Sciatic nerve (tissue), 2 donors: ENCODE data around the gene WHRN. TPM values are rescaled to one million over a fixed set of nuclear protein-coding genes. Genes with fewer than 3 reads are reported as not detected.
A peak's percentile ranks its signal among the peaks of the same experiment; 100 is the strongest.

Experiments
- ATAC-seq: fragments of 200-7000 bp; cut with Tn5 transposase; one replicate; pipeline ENCODE4 v1.9.1; 2020; ENCODE audit warnings: mild to moderate bottlenecking, moderate library complexity
- DNase-seq: peaks from one replicate; pipeline ENCODE4 v3.0.0-alpha.2; 2020; ENCODE audit warnings: low spot score
- intact Hi-C: fragments of 100-400 bp; cut with DNase I; formaldehyde crosslinking; loops from one replicate; pipeline ENCODE4 v1.14.2; 2022
- total RNA-seq: library from RNA; stranded (reverse); fragmentation: NEBNext Ultra II Directional; extraction: Animal tissue kit (Norgen Biotek cat#: 25700); gene quantifications from one replicate; pipeline ENCODE4 v1.2.1, GENCODE V29; 2021
- donor health status: DM: no; HTN: no; CAD: no.
- donor health status: DM: no; HTN: no; CAD: no.

Gene WHRN
- total RNA-seq, 1 donor from 2014 or later = 5.3 TPM

DNA sequence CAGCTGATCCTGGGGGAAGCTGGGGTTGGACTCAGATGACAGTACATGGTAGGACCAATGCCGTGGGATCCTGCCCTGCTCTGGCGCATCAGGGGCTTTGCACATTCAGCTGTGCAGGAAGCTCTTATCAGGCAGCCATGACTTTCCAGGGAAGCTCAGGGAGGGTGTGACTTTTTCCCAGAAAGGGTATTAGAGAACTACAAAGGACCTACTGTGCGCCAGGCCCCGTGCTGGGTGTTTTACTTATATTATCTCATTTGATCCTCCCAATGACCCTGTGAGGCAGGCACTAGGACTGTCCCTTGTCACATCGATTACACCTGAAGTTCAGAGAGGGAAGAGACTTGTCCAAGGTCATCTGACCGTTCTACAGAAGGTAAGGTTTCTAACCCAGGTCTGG lies 93.8 kb downstream of the WHRN start:
- ATAC-seq (no peak), DNase-seq (no peak)
- intact Hi-C loops = no loop called here

- no peak for DNase-seq
- intact Hi-C loops = no loop called here
- no peak for ATAC-seq
These were observed 94.4 kb downstream of the WHRN start for GRCh38 chr9:114410910-114411309.

DNA sequence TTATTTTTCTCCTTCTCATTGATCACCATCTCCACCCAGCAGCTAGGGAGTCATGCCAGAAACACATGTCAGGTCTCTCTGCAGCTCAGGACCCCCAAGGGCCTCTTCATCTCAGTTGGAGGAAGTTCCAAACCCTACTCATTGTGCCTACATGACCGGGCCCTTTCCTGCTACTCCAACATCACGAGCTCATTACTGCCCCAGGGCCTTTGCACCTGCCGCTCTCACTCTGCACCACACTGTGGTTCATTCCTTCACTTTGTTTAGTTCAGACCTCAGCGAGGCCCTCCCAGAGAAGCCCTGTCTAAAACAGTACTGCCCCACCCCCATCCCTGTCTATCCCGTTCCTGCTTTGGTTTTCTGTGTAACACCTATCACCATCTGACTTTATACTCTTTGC lies 95.4 kb downstream of the WHRN start:
- ATAC-seq = no peak
- intact Hi-C loops = no loop called here
- no peak for DNase-seq

- intact Hi-C loops = no loop called here
- no peak for DNase-seq
- ATAC-seq = no peak
These were observed 96.0 kb downstream of the WHRN start for GRCh38 chr9:114409103-114409780.

- intact Hi-C loops = no loop called here
- ATAC-seq = no peak
These were observed 96.6 kb downstream of the WHRN start for GRCh38 chr9:114408645-114409044.

DNA sequence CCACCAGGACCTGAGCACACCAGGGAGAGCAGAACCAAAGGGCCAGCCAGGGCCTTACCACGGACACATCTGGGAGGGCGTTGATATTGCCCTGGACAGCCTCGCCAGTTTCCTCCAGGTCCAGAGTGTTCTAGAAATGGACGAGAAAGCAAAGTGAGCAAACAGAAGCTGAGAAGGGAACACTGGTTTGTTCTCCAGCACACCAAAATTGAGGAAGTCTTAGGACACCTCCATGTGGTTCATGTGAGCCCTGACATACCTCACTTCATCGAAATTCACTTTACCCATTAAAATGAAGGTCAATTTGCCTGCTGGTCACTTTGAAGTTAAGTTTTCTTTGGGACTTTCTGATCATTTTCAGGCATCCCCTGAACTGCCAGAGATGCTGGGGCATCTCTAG lies 97.4 kb downstream of the WHRN start:
- intact Hi-C loops = no loop called here
- DNase-seq = no peak
- no peak for ATAC-seq

More at GRCh38 chr9:114408645-114409044, 96.6 kb downstream of the WHRN start:
- no peak for DNase-seq

GRCh38 chr9:114406441-114406840 lies 98.8 kb downstream of the WHRN start:
- no peak for DNase-seq
- intact Hi-C loops = no loop called here
- no peak for ATAC-seq

DNA sequence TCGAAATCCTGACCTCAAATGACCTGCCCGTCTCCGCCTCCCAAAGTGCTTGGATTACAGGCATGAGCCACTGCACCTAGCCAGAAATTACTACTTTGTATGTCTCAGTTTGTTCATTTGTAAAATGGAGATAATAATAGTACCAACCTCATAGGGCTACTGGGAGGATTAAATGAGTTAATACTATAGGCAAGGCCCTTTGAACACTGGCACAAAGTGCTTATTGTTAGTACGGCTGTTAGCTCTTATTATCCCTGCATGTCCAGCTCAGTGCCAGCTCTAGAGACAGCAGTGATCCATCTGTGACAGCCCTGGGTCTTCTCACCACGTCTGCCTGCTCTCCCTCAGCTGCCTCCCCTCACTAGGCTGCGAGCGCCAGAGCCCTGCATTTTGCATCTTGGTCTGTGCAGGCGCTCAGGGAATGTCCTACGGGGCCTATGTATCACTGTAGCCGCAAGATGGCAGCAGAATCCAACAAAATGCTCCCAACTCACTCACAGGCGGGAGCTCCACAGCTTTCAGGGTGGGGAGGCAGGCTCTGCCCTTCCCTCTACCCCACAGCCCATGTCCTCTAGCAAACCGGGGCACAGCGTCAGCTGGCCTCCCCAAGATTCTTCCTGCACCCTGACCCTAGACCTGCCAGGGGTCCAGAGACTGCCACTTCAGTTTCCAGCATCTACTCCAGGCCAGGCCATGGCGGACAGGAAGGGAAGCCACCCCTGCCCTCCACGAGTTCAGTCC lies 99.8 kb downstream of the WHRN start:
- peak; percentile 86 for DNase-seq

DNA sequence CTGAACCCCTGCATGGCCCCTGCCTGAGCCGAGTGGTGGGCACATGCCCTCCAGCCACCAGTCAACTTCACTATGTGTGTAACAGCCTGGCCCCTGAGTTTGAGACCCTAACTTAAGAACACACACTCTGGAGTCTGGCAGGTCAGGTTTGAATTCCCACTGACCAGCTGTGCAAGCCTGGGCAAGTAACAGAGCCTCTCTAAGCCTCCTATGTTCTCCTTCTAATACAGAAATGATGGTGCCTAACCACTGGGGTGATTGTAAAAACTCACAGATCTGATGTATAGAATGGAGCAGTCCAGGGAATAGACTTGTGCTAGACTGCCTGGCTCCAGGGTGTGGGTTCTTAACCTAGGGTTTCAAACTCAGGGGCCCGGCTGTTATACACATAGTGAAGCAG lies 100.7 kb downstream of the WHRN start:
- DNase-seq (no peak), ATAC-seq (no peak)
- intact Hi-C loops = no loop called here

More for the DNA sequence above, 99.8 kb downstream of the WHRN start:
- intact Hi-C loops = no loop called here
- peak; percentile 91 for ATAC-seq

GRCh38 chr9:114403153-114403756 lies 102.0 kb downstream of the WHRN start:
- intact Hi-C loops = no loop called here
- no peak for ATAC-seq
- DNase-seq = no peak

- DNase-seq (no peak), ATAC-seq (no peak)
- intact Hi-C loops = no loop called here
These were observed 103.9 kb downstream of the WHRN start for GRCh38 chr9:114401344-114401743.

- ATAC-seq (no peak), DNase-seq (no peak)
- intact Hi-C loops = no loop called here
These were observed 104.5 kb downstream of the WHRN start for GRCh38 chr9:114400772-114401171.

DNA sequence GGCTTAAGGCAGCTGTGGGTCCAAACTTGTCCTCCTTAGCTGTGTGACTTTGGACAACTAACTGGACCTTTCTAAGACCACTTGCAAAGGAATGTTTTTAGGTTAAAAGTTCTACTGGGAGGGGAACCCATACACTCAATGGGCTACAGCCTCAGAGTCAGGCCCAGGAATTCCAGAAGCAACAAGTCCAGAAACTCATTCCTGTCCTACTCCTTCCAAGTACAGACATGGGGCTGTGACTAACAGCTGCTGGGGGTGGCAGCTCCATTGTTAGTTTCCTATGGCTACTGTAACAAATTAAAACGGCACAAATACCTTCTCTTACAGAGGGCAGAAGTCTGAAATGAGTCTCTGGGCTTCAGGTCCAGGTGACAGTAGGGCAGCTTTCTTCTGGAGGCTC lies 105.1 kb downstream of the WHRN start:
- DNase-seq = no peak
- ATAC-seq = no peak
- intact Hi-C loops = no loop called here

DNA sequence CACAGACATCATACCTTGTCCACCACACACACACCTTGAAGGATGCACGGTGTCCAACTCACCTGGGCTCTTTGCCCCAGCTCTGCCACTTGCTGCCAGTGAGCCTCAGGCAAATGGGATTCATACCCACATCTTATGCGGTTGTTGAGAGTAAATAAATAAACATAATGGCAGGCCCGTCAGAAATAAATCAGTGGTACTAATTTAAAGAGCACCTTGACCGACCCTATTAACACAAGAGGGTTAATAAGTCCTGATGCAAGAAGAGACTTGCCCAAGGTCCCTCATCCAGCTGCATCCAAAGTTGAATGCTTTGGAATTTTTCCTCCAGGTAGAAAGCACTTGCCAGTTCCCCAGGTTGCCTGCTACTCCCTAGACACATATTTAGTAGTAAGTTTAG lies 105.9 kb downstream of the WHRN start:
- DNase-seq (no peak), ATAC-seq (no peak)
- intact Hi-C loops = no loop called here

DNA sequence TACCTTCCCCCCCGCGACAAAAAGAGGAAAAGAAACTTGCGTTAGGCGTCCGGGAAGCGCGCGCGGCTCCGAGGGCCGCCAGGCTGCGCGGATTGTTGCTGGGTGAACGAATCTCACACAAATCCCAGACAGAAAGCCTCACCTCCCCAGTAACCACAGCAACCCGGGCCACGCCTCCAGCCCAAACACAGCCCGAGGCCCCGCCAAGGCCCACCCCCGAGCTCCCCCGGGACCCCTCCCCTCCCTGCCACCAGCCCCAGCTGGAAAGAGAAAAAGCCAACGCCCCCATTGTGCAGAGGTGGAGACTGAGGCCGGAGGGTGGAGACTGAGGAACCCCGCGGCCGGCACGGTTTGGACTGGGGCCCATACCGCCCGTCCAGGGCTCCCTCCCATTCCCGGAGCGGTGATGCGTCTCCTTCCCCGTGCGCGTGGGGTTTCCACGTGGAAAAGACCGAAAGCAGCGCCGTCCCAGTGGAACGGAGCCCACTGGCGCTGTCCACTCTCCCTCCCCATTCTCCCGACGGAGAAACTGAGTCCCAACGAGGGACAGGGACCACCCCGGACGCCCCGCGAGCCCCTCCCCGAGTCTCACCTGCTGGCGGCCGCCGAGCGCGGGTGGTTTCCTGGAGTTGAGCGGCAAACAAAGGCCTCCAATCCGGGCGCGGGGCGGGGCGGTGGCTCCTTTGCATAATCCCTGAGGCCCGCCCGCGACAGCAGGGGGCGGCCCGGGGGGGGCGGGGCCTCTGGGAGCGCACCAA lies 107.2 kb downstream of the WHRN start:
- intact Hi-C loops = no loop called here
- DNase-seq (peak; percentile 97), ATAC-seq (peak; percentile 96)

- ATAC-seq (no peak), DNase-seq (no peak)
- intact Hi-C loops = no loop called here
These were observed 107.9 kb downstream of the WHRN start for GRCh38 chr9:114397219-114397847.

DNA sequence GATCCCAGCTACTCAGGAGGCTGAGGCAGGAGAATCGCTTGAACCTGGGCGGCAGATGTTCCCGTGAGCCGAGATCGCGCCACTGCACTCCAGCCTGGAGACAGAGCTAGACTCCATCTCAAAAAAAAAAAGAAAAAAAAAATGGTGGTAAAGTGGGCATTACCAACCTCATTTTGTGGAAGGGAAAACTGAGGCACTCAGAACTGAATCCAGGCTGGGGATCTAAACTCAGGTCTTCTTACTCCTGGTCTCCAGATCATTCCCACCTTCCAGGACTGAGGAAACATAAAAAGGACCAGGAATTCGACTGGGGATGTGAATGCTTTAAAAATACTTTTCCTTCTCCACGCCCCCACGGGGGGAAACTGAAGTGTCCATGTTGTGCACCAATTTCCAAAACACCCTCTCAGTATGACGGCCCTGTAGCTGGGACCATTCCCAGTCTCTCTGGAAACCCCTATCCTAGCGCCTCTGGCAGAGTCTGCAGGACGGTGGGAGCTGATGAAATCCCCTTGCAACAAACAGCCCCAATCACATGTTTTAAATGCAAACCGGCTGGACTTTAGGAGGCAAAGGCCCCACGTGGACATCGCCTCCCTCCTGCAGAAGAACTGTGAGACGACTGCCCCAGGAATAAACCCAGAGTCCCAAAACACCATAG lies 108.6 kb downstream of the WHRN start:
- peak; percentile 0 for ATAC-seq
- DNase-seq = no peak
- intact Hi-C loops = no loop called here

DNA sequence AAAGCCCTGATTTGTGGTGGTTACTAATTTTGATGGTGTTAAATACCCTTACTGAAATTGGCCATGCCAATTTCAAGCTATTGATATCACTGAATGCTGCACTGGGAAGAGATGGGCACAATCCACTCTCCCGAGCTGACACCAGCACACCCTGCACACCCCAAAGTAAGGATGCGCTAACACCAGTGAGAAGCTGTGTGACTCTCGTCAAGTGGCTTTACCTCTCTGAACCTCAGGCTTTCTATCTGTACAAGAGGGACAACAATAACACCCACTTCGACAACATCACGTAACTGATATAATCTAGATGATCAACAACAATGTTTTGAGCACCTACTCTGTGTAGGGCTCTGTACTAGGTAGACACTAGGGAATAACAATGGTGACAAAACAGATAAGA lies 109.5 kb downstream of the WHRN start:
- no peak for ATAC-seq
- intact Hi-C loops = no loop called here
- no peak for DNase-seq

DNA sequence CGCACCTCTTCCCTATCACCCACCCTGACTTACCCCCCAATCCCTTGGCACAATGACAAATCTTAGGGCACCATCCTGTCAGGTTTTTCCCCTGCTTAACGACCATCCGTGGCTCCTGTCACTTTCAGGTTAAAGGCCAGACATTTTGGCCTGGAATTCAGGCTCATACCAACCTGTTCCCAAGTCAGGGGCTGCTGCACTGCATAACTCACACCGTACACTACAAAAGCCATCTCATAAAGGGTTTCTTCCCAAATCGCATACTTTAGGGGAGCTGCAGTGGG lies 110.0 kb downstream of the WHRN start:
- intact Hi-C loops = no loop called here
- ATAC-seq (no peak), DNase-seq (no peak)
